K562 (cell line): ENCODE data around the gene H2AZ2. TPM values are rescaled to one million over a fixed set of nuclear protein-coding genes. Genes with fewer than 3 reads are reported as not detected.

Source experiments
- DPF2 ChIP-seq: fragments of 450-650 bp; IDR thresholded peaks from 2 replicates; pipeline ENCODE4 v1.6.1; 2016
- FOXM1 ChIP-seq, 2 experiments: fragments of 450-650 bp in 1 of 2; sonication (generic) in 1 of 2; formaldehyde crosslinking in 1 of 2; IDR thresholded peaks; 2 replicates each; pipeline versions ENCODE4 v1.6.1 to v1.9.0; 2017 to 2022; ENCODE audit warnings: low read depth in 2 of 2, mild to moderate bottlenecking in 2 of 2, missing genetic modification reagents in 1 of 2, moderate library complexity in 1 of 2
- PHF8 ChIP-seq: fragments of 200-600 bp; sonication (generic); IDR thresholded peaks from 2 replicates; pipeline ENCODE4 v1.6.1; 2012; ENCODE audit warnings: mixed run types, mild to moderate bottlenecking, inconsistent platforms, low read length, moderate library complexity, borderline replicate concordance
- POLR2G ChIP-seq: fragments of 200-400 bp; formaldehyde crosslinking; IDR thresholded peaks from 2 replicates; pipeline ENCODE4 v1.6.1; 2017; ENCODE audit warnings: low read depth, mild to moderate bottlenecking, antibody characterized with exemption, low read length, moderate library complexity
- RBM14 ChIP-seq: fragments of 200-400 bp; formaldehyde crosslinking; IDR thresholded peaks from 2 replicates; pipeline ENCODE4 v1.6.1; 2018; ENCODE audit warnings: low read depth, mild to moderate bottlenecking, low read length, moderate library complexity, borderline replicate concordance; ENCODE audit not compliant: insufficient read depth
- RFX7 ChIP-seq: fragments of 250-450 bp; sonication (Bioruptor Pico); IDR thresholded peaks from 2 replicates; pipeline ENCODE4 v1.5.1; 2021; ENCODE audit warnings: mild to moderate bottlenecking
- SAFB ChIP-seq: fragments of 200-400 bp; formaldehyde crosslinking; IDR thresholded peaks from 2 replicates; pipeline ENCODE4 v1.6.1; 2017; ENCODE audit warnings: low read depth, low read length, borderline replicate concordance
- SMARCE1 ChIP-seq: fragments of 450-650 bp; IDR thresholded peaks from 2 replicates; pipeline ENCODE4 v1.7.1; 2016; ENCODE audit warnings: mild to moderate bottlenecking
- SNIP1 ChIP-seq: fragments of 450-650 bp; IDR thresholded peaks from 2 replicates; pipeline ENCODE4 v1.7.1; 2017; ENCODE audit warnings: low read depth, mild to moderate bottlenecking
- TBL1XR1 ChIP-seq, 2 experiments: IDR thresholded peaks; 2 replicates each; pipeline ENCODE4 v1.6.1; 2012; ENCODE audit warnings: improper control_type of control experiment in 2 of 2, low read length in 2 of 2, mild to moderate bottlenecking in 1 of 2
- TEAD1 ChIP-seq, 2 experiments: fragments of 450-650 bp in 1 of 2; sonication (generic) in 1 of 2; formaldehyde crosslinking; IDR thresholded peaks; 2 replicates each; pipeline versions ENCODE4 v1.4.0 to v1.8.0; 2020 to 2022; ENCODE audit warnings: mild to moderate bottlenecking in 2 of 2, missing genetic modification reagents in 1 of 2
- TRIM24 ChIP-seq, 2 experiments: fragments of 450-650 bp; IDR thresholded peaks; 2 replicates each; pipeline ENCODE4 v1.6.1; 2016
- WHSC1 ChIP-seq: IDR thresholded peaks from one replicate; pipeline ENCODE4 v1.6.1; 2012; ENCODE audit warnings: low read length, control low read depth, inconsistent platforms
- YY1 ChIP-seq, 3 experiments: IDR thresholded peaks; 2 replicates each; pipeline ENCODE4 v1.6.1; 2011; ENCODE audit warnings: low read length in 2 of 3, mild to moderate bottlenecking in 2 of 3, moderate library complexity in 2 of 3, borderline replicate concordance in 1 of 3, control low read depth in 1 of 3, low read depth in 1 of 3; ENCODE audit not compliant: insufficient read depth in 3 of 3, insufficient replicate concordance in 2 of 3, control insufficient read depth in 1 of 3, insufficient read length in 1 of 3; ENCODE audit errors: extremely low read depth in 1 of 3
- ZNF143 ChIP-seq: sonication (generic); formaldehyde crosslinking; IDR thresholded peaks from 2 replicates; pipeline ENCODE4 v1.9.0; 2022; ENCODE audit warnings: mild to moderate bottlenecking, missing genetic modification reagents
- ZNF175 ChIP-seq: fragments of 200-800 bp; sonication (Bioruptor generic); IDR thresholded peaks from 2 replicates; pipeline ENCODE4 v1.6.1; 2016; ENCODE audit warnings: low read depth, mild to moderate bottlenecking, missing genetic modification characterization, missing compliant biosample characterization
- ZNF23 ChIP-seq: fragments of 250-450 bp; sonication (Bioruptor Pico); IDR thresholded peaks from 2 replicates; pipeline ENCODE4 v1.4.0; 2020; ENCODE audit warnings: mild to moderate bottlenecking
- ZNF407 ChIP-seq: fragments of 450-650 bp; IDR thresholded peaks from 2 replicates; pipeline ENCODE4 v1.6.1; 2016; ENCODE audit warnings: low read depth
- ZNF589 ChIP-seq: fragments of 200-800 bp; sonication (Bioruptor generic); IDR thresholded peaks from 2 replicates; pipeline ENCODE4 v1.6.1; 2016; ENCODE audit warnings: low read depth, missing genetic modification characterization, missing compliant biosample characterization
- polyA plus RNA-seq, 8 experiments: library from polyadenylated mRNA; depleted of rRNA in 4 of 8; stranded (reverse) in 5 of 8; unstranded in 3 of 8; fragments of >200 nt; fragmentation: Nextera tagmentation in 2 of 8; fragmentation: Illumina TruSeq in 1 of 8; extraction: Ambion mirVana in 2 of 8; extraction: Trizol in 1 of 8; gene quantifications; 2 replicates each; pipeline versions ENCODE4 v1.2.1 to v1.2.3, GENCODE V29; 2011 to 2014; ENCODE audit warnings: inconsistent platforms in 1 of 8, missing spikeins in 1 of 8
- total RNA-seq, 7 experiments: library from RNA; depleted of rRNA in 6 of 7; stranded (reverse); fragments of >200 nt in 6 of 7; fragmentation: Illumina TruSeq in 2 of 7; extraction: Trizol in 2 of 7; gene quantifications; 2 replicates each; pipeline versions ENCODE4 v1.2.1 to v1.2.3, GENCODE V29; 2011 to 2021; ENCODE audit warnings: low replicate concordance in 1 of 7

H2AZ2 gene
- total and polyA plus RNA-seq, 9 of the 15 experiments (the other 6 are each of a cell fraction or from before 2014, with no cell fraction given) = 105 to 382 (median 286) TPM

GRCh38 chr7:44884621-44885393, 36.9 kb upstream of the H2AZ2 start (continued):
- no peak for TF ChIP-seq ZNF407
- TF ChIP-seq TBL1XR1 (IDR thresholded peaks at IDR 0.05; ENCODE audit: low read length in 2 of 2) = no peak
- TF ChIP-seq RFX7 = no peak
- peak; percentile 33 for TF ChIP-seq POLR2G
- TF ChIP-seq ZNF23 (CRISPR knock-in tag) = no peak
- no peak for TF ChIP-seq TRIM24 (IDR thresholded peaks at IDR 0.05)
- TF ChIP-seq PHF8 = peak; percentile 12; the same call in 1 of the 2 replicates
- no peak for TF ChIP-seq SNIP1
- no peak for TF ChIP-seq WHSC1
- TF ChIP-seq ZNF143 (CRISPR knock-in tag) = no peak
- 0 out of 2 replicates have a peak, but pooled peaks have one; percentile 47 for TF ChIP-seq SAFB
- TF ChIP-seq FOXM1 (IDR thresholded peaks at IDR 0.05; ENCODE audit: low read depth) = no peak
- peak; percentile 84; the same call in 1 of the 2 replicates for TF ChIP-seq FOXM1 (CRISPR knock-in tag; IDR thresholded peaks at IDR 0.05; ENCODE audit: low read depth)
- TF ChIP-seq SMARCE1 = no peak
- TF ChIP-seq RBM14 = no peak
- 0 out of 2 replicates have a peak, but pooled peaks have one; percentile 7 for TF ChIP-seq DPF2
- no peak for TF ChIP-seq ZNF589 (CRISPR knock-in tag)
- no peak for TF ChIP-seq TEAD1 (CRISPR knock-in tag; IDR thresholded peaks at IDR 0.05)
- TF ChIP-seq ZNF175 = no peak
- peak in 2 of 3 experiments; percentile 47 to 80 for TF ChIP-seq YY1 (IDR thresholded peaks at IDR 0.05; ENCODE audit: borderline replicate concordance in 1 of 3, control insufficient read depth in 1 of 3, extremely low read depth in 1 of 3, insufficient read depth in 3 of 3, insufficient read length in 1 of 3, insufficient replicate concordance in 2 of 3, low read depth in 1 of 3, low read length in 2 of 3)
